A673 (cell line): ENCODE data around the gene MIS18A.

ENCODE experiments used
- CTCF ChIP-seq: fragments of 300-800, 200-600 bp; sonication (generic); conservative IDR thresholded peaks from 2 replicates; pipeline ENCODE4 v1.5.1; 2017; ENCODE audit warnings: low read depth, mild to moderate bottlenecking, antibody characterized with exemption, low read length, moderate library complexity, mixed read lengths
- EZH2 ChIP-seq: fragments of 200-600 bp; sonication (generic); IDR thresholded peaks from 2 replicates; pipeline ENCODE4 v1.6.1; 2017; ENCODE audit warnings: borderline replicate concordance, low read depth, mild to moderate bottlenecking, mixed read lengths, antibody characterized with exemption, low read length; ENCODE audit not compliant: poor library complexity, severe bottlenecking

DNA sequence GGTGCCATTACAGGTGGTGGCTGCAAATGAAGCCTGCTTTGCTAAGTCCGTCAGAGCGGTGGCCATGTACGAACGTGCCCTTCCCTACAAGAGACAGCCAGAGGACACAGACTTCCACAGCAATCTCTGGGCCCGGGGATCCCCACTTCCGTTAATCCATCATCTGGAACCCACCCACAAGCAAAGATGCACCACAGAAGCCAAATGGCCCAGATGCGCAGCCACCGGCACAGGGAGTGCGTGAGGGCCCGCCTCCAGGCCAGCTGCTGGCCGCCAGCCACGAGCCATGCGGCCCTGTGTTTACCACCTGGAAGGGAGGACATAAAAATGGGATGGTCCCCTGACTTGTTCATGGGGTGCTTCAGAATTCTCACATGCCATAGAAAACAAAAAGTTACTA is 41.9 kb upstream of the MIS18A start:
- TF ChIP-seq CTCF = no peak
- no peak for TF ChIP-seq EZH2
